Fibroblast of skin of left quadriceps (primary cell): ENCODE data around the gene SERF2.
"Not testable (repeated sequence)": the region's sequence is repeated elsewhere in the genome, so short reads cannot be mapped to it uniquely, and the experiment has no call there.

ENCODE experiments used
- DNase-seq, 2 experiments: peaks; one replicate each; pipeline ENCODE4 v3.0.0-alpha.2; 2013; ENCODE audit warnings: low read depth in 2 of 2

SERF2 gene

DNA sequence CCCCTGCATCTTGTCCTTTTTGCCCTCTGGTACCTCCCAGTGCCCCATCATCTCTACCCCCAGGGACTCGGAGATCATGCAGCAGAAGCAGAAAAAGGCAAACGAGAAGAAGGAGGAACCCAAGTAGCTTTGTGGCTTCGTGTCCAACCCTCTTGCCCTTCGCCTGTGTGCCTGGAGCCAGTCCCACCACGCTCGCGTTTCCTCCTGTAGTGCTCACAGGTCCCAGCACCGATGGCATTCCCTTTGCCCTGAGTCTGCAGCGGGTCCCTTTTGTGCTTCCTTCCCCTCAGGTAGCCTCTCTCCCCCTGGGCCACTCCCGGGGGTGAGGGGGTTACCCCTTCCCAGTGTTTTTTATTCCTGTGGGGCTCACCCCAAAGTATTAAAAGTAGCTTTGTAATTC lies 1.5 kb downstream of the SERF2 start:
- no peak for DNase-seq

DNA sequence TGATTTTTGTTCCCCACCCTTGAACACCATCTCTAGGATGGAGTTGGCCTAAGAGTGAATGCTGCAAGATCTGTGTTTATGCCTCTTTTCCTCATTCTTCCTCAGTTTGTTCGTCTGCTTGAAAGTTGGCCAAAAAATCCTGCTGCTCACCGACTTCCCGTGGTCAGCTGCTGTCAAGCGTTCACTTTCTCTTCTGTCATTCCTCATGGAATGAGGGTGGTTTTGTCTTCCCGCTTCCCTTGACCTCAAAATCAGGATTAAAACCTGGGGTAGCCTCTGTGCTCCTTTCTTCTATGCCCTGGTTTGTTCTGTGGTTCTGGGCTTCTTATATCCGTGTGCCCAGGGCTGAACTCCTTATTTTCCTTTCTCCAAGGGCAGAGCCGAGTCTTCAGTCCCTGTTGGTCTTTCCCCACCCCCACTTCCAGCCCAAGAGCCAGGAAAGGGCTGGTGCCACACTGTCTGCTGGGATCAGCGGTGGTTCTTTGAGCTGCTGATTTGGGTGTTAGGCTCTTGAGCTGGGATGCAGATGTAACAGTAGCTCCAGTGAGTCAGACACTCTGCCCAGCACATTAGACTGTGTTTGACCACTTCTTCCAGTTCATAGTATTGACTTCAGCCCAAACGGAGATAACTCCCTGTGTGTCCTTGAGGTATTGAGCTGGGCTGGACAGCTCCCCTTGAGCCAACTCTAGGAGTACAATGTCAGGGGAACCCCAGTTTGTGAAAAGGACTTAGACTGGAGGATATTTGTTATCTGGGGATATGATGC lies 2.3 kb downstream of the SERF2 start:
- DNase-seq: no peak

DNA sequence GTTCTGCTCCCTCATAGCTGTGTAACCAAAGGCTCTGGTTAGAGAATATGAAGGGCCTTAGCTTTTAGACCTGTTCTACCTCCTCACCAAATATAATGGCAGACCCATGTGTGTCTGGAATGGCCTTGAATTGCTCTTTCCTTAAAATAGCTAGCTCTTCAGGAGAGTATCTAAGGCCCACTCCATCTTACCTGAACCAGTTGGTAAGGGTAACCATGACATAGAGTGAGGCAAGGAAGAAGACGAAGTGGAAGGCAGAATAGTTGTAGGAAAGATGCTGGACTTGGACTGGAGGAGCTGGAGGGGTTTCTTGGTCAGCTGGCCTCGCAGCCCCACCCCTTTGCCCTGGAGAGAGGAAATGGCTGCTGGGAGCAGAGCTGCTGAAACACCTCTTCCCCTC lies 3.1 kb downstream of the SERF2 start:
- no peak for DNase-seq

DNA sequence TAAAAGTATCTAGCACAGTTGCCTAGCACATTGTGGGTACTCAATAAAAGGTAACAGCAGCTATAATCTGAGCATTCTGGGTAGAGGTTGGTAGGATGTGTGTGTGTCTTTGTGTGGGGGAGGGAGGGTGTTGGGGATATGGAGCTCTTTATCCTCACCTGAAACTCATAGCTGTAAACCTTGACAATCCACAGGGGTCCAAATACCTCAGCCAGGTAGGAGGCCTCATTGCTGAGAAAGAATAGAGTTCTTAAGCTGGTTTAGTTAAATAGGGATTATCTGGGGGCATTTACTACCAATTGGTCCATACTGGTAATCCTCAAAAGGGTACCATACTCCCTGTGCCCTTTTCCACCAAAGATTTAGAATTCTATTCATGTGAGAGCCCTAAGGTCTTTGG lies 3.9 kb downstream of the SERF2 start:
- DNase-seq: no peak

DNA sequence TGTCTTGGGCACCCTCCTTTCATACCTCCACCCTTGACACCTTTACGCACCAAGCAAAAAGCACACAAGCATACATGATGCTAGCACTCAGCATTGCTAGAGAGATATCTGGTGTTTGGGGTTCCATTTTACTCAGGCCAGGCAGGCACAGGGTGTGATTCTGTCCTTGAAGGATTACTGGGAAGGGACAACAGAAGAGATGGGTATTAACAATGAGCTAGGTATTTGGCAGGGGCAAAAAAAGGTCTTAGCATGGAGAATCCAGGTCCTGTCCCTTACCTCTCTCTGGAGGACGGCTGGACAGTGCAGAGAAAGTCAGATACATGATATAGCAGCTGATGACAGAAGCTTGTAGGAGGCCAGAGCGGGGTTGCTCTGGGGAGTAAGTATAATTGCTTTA lies 4.4 kb downstream of the SERF2 start:
- DNase-seq: no peak

DNA sequence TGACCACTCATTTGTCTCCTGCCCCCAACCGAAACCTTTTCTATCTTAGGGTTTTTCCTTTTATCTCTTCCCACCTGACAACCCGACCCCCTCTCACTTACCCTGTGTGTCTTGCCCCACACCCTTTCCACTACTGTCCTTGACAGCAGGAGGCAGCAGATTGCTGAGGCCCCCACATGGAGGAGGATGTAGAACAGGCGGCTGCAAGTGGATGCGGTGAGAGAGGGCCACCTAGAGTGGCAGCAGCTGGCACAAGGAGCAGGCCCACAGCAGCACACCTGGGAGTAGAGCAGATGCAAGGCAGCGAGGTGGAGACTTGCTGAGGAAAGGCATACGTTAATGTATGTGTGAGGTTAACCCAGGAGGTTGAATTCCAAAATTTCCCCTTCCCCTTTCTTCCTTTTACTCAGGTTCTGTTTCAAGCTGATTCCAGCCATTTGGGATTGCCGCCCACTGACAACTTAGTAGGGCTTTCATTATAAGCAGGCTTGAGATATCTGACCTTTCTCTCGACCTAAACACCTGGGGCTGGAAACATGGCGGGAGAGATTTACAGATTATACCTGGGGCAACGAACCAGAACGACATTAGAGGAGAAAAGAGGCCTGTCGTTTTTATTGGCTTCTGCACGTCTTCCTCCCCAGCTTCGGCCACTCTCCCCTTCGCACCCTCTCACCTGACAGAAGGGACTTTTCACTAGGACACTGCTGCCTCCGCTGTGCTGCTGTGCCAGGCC lies 7.3 kb downstream of the SERF2 start:
- no peak for DNase-seq

DNA sequence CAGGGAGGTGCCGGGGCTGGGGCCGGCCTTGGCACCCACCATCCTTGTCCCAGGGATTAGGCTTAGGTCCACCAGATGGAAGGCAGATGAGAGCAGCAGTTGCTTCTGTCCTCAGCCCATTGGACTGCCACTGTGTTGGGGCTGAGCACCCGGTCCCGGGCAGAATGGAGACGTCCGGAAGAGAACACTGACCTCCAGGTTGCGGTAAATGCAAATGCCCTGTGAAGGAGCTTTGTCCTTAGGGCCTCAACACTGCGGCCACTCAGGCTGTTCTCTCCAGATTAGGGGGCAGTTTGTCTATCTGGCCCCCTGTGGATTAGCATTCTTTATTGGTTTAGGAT lies 7.8 kb downstream of the SERF2 start, which contains the start of gene SERINC4:
SERINC4 (minus strand) TSS at position 276 of the 341 bp plus-strand sequence; CDS start at position 42, 234 bp downstream.
- no peak for DNase-seq

DNA sequence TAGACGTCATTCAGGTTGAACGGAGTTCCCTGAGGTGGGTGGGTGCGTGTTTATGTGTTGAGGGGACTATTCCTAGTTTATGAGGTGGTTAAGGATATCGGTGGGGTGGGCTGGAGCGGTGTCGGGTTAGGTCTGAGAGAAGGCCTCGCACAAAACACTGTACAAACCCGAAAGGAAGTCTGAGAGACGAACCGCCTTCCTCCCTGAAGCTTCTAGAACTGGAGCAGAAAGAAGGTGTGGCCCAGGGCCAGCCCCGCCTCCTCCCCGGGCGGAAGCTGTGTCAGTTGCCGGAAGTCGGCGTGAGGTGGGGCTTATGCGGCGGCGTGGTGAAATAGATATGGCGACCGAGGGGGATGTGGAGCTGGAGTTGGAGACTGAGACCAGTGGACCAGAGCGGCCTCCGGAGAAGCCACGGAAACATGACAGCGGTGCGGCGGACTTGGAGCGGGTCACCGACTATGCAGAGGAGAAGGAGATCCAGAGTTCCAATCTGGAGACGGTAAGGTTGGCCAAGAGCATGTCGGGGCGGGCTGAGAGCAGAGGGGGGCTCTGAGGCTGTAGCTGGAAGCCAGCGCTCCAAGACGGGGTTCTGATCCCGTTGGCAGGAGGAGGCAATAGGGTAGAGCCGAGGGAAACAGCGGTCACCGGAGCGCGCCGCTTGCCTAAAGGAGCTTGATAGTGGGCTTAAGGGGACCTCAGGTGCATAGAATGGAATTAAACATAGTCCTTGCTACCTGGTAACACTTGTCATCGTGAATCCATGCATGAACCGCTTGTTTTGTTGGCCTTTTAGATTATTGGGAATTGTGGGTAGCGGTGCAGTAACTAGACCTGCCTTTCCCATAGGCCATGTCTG lies 8.4 kb downstream of the SERF2 start, which contains the start of gene HYPK:
HYPK (plus strand) TSS at position 314 of the 856 bp plus-strand sequence; CDS start at position 338, 24 bp downstream.
- DNase-seq: peak; percentile 65 to 67

DNA sequence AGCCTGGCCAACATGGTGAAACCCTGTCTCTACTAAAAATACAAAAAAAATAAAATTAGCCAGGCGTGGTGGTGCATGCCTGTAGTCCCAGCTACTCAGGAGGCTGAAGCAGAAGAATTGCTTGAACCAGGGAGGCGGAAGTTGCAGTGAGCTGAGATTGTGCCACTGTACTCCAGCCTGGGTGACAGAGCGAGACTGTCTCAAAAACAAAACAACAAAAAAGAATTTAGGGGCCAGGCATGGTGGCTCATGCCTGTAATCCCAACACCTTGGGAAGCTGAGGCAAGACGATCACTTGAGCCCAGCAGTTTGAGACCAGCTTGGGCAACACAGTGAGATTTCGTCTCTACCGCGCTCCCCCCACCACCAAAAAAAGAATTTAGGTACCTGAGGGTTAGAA lies 10.6 kb downstream of the SERF2 start:
- not testable (repeated sequence) for DNase-seq

DNA sequence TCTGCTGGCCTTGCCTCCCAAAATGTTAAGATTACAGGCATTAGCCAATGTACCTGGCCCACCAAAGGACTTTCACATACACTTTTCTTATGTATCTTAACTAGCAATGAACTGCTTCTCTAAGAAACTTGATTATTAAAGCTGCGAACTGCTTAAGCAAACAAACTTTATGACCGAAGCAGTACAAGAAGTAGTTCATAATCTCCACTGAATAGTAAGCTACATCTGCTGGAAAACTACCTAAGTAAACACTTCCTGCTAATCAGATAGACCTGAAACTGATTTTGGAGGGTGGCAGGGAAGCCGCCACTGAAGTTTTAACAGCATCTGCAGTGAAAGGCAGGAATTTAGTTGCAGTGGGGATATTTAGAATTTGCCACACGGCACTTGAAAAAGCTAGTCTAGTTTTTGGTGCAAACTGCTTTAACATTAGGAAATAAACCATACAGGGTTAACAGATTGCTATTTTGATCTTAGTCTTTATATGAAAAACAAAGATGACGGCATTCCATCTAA lies 16.4 kb downstream of the SERF2 start:
- DNase-seq: no peak

DNA sequence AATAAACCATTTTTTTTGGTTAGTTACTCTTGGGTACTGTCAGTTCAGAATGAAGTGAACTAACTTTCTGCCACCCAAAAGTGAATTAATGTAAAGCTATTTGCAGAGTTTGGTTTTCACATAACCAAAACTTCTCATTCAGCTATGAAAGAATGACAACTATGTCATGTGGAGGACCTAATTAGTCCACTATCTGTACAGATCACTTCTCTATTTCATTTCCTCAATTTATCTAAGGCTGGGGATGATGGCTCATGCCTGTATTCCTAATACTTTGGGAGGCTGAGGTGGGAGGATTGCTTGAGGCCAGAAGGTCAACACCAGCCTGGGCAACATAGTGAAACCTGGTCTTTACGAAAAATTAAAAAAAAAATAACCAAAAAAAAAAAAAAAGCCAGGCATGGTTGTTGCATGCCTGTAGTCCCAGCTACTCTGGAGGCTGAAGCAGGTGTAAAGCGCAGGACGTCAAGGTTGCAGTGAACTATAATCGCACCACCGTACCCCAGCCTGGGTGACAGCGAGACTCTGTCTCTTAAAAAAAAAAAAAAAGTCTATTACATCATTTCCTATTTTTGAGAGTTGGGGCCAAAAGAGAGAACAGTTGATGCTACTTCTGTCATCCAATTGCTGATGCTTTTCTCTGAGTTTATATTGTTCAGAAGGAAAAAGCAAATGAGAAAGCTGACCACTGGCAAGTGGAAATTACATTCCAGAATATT lies 17.0 kb downstream of the SERF2 start:
- DNase-seq: no peak

DNA sequence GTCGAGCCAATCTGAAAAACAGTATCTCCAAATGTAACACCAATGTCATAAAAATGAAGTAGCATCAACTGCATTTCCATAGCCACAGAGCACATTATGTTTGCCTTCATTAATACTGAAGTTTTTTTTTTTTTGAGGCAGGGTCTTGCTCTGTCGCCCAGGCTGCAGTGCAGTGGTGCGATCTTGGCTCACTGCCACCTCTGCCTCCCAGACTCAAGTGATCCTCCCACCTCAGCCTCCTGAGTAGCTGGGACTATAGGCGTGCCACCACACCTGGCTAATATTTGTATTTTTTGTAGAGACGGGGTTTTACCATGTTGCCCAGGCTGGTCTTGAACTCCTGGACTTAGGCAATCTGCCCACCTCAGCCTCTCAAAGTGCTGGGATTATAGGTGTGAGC lies 22.9 kb downstream of the SERF2 start:
- DNase-seq: not testable (repeated sequence)

DNA sequence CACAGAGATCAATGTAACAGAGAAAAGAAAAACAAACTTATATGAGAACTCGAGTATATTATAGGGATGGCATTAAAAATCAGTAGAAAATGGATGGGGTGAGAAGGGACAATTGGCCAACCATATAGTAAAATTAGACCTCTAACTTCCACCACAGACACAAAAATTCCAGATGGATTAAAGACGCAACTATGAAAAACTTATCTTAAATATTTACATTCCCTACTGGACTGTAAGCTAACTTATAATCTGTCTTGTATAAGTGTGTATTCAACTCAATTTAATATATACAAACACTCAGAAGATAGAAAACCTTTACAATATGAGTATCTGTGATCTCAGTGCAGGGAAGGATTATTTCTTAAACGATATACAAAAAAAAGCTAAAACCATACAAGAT lies 29.4 kb downstream of the SERF2 start:
- no peak for DNase-seq

DNA sequence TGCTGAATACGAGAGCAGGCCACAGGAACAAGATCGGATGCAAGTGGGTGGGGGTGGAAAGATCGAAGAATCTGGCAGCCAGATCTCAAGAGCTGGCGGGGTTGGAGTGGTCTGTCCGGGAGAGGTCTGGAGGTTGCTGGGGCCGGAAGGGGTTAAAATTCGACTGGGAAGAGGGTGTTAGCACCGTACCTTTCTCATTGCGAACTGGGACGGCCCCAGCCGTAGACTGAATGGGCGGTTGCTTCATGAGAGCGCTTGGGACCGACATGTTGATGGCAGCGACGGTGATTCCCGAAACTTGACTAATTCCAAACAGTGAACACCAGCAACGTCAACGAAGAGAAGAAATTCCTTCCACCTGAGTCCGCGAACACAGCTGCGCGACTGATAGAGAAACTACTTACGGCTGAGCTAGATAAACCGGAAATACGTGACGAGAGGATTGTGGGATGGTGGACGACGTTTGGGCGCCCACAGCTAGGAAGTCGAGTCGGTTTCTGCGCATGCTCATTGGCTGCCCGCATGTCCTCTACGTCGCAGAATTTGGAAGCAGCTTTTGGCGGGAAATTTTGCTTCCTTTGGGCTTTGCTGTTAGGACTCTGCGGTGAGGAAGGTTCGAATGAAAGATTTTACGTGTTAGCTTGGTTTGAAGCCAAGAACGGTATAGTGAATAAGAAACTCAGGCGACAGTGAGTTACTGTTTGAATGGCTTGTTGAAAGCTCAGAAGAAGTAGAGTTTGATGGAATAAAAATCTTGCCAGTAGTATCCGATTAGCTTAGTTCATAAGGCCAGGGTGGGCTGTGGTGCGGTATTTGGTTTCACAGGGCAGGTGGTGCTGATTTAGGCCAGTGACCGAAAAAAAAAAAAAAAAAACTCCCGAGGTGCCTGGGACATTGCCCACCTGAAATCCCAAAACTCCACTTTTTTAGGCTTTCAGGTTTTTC lies 32.5 kb downstream of the SERF2 start, which contains the start of gene MFAP1:
MFAP1 (minus strand) TSS at position 389 of the 945 bp plus-strand sequence; CDS start at position 268, 121 bp downstream.
- DNase-seq: peak; percentile 92 to 93

DNA sequence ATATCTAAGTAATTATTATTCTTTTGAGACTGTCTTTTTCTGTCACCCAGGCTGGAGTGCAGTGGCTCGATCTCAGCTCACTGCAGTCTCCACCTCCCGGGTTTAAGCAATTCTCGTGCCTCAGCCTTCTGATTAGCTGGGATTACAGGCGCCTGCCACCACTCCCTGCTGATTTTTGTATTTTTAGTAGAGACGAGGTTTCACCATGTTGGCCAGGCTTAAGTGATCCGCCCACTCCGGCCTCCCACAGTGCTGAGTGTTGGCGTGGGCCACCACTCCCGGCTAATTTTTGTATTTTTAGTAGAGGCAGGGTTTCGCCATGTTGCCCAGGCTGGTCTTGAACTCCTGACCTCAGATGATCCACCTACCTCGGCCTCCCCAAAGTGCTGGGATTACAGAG lies 33.2 kb downstream of the SERF2 start:
- DNase-seq: not testable (repeated sequence)

DNA sequence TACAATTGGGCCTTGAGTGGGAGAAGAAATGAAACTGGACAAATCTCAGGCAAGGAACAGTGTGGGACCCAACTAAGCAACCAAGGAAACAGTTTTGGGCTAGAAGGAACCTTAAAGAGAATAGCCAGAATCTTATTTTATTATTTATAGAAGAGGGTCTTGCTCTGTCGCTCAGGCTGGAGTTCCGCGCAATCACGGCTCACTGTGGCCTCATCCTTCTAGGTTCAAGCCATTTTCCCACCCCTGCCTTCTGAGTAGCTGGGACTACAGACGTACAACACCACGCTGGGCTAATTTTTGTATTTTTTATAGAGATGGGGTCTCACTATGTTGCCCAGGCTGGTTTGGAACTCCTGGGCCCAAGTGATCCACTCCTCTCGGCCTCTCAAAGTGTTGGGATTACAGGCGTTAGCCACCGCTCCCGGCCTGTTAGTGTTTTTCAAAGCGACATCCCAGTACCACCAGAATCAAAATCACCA lies 33.9 kb downstream of the SERF2 start:
- DNase-seq: no peak

DNA sequence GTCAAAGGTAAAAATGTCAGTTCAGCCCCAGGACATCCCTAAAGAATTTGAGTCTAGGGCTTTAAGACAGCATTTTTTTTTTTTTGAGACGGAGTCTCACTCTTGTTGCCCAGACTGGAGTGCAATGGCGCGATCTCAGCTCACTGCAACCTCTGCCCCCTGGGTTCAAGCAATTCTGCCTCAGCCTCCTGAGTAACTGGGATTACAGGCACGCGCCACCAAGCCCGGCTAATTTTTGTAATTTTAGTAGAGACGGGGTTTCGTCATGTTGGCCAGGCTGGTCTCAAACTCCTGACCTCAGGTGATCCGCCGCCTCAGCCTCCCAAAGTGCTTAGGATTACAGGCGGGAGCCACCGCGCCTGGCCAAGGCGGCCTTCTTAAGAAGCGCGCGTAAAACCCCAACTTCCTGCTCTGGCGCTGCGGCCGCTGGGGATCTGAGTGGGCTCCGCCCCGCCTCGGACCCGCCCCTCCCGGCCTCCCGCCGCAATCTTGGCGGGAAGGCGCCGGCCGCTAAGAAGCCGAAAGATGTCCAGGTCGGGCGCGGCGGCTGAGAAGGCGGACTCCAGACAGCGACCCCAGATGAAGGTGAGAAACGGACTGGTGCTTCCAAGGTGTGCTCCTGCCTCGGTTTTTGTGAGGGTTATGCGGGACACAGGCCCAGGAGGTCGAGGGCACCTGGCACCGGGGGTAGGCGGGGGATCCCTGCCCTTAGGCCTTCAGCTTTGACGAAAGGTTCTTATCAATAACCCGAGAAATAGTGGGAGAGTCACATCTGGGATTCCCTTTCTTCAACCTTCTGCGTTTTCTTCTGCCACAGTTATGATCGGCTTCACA lies 34.6 kb downstream of the SERF2 start, which contains the start of gene WDR76:
WDR76 (plus strand) TSS at position 495 of the 834 bp plus-strand sequence; CDS start at position 526, 31 bp downstream.
- DNase-seq: peak; percentile 44 to 48

DNA sequence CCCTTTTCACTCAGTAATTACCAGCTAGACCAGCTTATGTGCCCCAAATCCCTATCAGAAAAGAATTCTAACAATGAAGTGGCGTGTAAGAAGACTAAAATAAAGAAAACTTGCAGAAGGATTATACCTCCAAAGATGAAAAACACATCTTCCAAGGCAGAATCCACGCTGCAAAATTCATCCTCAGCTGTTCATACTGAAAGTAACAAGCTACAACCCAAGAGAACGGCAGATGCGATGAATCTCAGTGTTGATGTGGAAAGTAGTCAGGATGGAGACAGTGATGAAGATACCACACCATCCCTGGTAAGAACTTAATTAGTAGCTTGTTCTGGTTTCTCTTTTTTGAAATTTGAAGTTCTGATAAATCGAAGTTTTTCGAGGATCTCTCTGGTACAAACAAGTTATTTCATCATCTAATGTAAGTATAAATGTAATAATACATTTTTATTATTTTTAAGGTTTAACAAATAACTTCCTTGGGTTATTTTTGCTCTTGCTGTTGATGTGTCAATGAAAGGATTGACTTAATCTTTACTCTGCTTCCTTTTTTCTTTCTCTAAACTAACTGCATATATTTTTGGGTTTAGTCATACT lies 36.0 kb downstream of the SERF2 start:
- no peak for DNase-seq
